SK-N-MC (cell line): Measurements from ENCODE around the gene C3orf33.

Experiments
- EZH2 ChIP-seq: fragments of 200-600 bp; sonication (generic); IDR thresholded peaks from one replicate; pipeline ENCODE4 v1.6.1; 2017; ENCODE audit warnings: antibody characterized with exemption
- FOXP2 ChIP-seq: optimal IDR thresholded peaks from 2 replicates; pipeline ENCODE3; 2011; ENCODE audit warnings: mild to moderate bottlenecking, moderate library complexity; ENCODE audit not compliant: insufficient read depth; ENCODE audit errors: extremely low read length, control extremely low read depth
- POLR2AphosphoS5 ChIP-seq: IDR thresholded peaks from 2 replicates; pipeline ENCODE4 v1.6.1; 2012; ENCODE audit warnings: mild to moderate bottlenecking, low read depth, low read length, borderline replicate concordance

DNA sequence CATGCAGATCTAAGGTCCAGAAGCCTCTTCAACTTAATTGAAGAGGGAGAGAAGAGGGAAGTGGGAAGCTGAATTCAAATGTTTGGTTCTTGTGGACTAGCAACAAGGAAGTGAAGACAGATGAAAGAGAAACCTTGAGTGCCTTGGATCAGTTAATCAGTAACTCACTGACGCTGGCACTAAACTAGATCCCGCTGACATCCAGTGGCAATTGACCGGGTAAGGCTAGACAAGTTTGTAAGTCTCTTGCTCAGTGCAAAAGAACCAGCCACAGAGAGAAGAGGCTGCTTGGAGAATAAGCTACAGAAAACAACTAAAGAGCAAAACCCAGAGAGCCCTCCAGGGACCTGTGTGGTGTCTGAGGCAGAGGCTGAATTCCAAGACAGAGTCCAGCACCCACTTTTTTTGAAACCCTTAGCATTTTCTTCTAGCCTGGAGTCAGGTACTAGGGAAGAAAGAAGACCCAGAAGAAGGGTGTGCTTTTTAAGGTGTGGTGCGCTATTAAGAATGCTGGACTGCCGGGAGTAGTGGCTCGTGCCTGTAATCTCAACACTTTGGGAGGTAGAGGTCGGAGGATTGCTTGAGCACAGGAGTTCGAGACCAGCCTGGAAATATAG, 68.1 kb downstream of the C3orf33 start:
- TF ChIP-seq EZH2 (no peak), POLR2AphosphoS5 (no peak), FOXP2 (no peak)
